Caco-2 (cell line): Measurements from ENCODE around the gene HTR3D. TPM values are rescaled to one million over a fixed set of nuclear protein-coding genes. Genes with fewer than 3 reads are reported as not detected.

Experiments used
- BruUV-seq: library from RNA; stranded (reverse); fragments of 400-500 nt; replicated peaks from 2 replicates; lab custom pipeline; 2021; lab: Mats Ljungman, UMichigan
- CTCF ChIA-PET: fragments of 300-600 bp; sonication (Branson Sonifier 250); formaldehyde crosslinking; loops from one replicate; lab custom pipeline; 2022; ENCODE audit warnings: antibody characterized with exemption; lab: Charles Lee
- POLR2A ChIA-PET: fragments of 300-600 bp; sonication (Branson Sonifier 250); formaldehyde crosslinking; loops from one replicate; lab custom pipeline; 2022; ENCODE audit warnings: antibody characterized with exemption; lab: Charles Lee
- DNase-seq, 2 experiments: peaks; one replicate each; pipeline versions ENCODE4 v3.0.0 to v3.0.0-alpha.2; 2020 to 2022
- H3K27me3 ChIP-seq: replicated peaks from 2 replicates; pipeline ENCODE4 v1.6.0; 2011; ENCODE audit warnings: low read length; ENCODE audit not compliant: control insufficient read depth, insufficient read depth
- H3K36me3 ChIP-seq: 2 replicates; pipeline ENCODE4 v1.5.1; 2011; ENCODE audit warnings: low read length; ENCODE audit not compliant: control insufficient read depth, insufficient read depth
- H3K4me1 ChIP-seq: fragments of 250-450 bp; sonication (Bioruptor Pico); 2 replicates; pipeline ENCODE4 v1.5.1; 2020; ENCODE audit warnings: mild to moderate bottlenecking
- H3K4me3 ChIP-seq: 2 replicates; pipeline ENCODE4 v1.5.1; 2011; ENCODE audit warnings: low read depth, mild to moderate bottlenecking, control low read depth, low read length
- H3K9me3 ChIP-seq: fragments of 250-450 bp; sonication (Bioruptor Pico); 2 replicates; pipeline ENCODE4 v1.5.1; 2020; ENCODE audit warnings: mild to moderate bottlenecking, moderate library complexity
- H3K27ac Mint-ChIP-seq: one replicate; pipeline ENCODE4 v1.8.0; 2022; ENCODE audit warnings: mixed read lengths; ENCODE audit not compliant: unreplicated experiment
- H3K27me3 Mint-ChIP-seq: one replicate; pipeline ENCODE4 v1.8.0; 2022; ENCODE audit warnings: mixed read lengths; ENCODE audit not compliant: insufficient read depth, unreplicated experiment
- H3K36me3 Mint-ChIP-seq: one replicate; pipeline ENCODE4 v1.8.0; 2022; ENCODE audit warnings: mild to moderate bottlenecking, mixed read lengths; ENCODE audit not compliant: insufficient read depth, unreplicated experiment
- H3K4me1 Mint-ChIP-seq: one replicate; pipeline ENCODE4 v1.8.0; 2022; ENCODE audit warnings: low read depth, mixed read lengths; ENCODE audit not compliant: unreplicated experiment
- H3K4me3 Mint-ChIP-seq: one replicate; pipeline ENCODE4 v1.8.0; 2022; ENCODE audit warnings: mild to moderate bottlenecking, moderate library complexity, mixed read lengths; ENCODE audit not compliant: unreplicated experiment
- H3K9me3 Mint-ChIP-seq: one replicate; pipeline ENCODE4 v1.8.0; 2022; ENCODE audit warnings: mixed read lengths; ENCODE audit not compliant: unreplicated experiment
- intact Hi-C: fragments of 100-400 bp; cut with micrococcal nuclease; formaldehyde crosslinking; loops from one replicate; pipeline ENCODE4 v1.10.0; 2022; ENCODE audit not compliant: unreplicated experiment
- total RNA-seq: library from RNA; stranded (reverse); gene quantifications from 2 replicates; pipeline ENCODE4 v1.2.3, GENCODE V29; 2022
- TF ChIP-seq, protein P1 (sequence below), 2 experiments: fragments of 200-600 bp in 1 of 2; IDR thresholded peaks; 1 replicate in 1 of 2; 2 replicates in 1 of 2; pipeline versions ENCODE4 v1.5.1 to v1.8.0; 2011 to 2022; ENCODE audit warnings: antibody characterized with exemption in 1 of 2, control low read depth in 1 of 2, inconsistent platforms in 1 of 2, low read depth in 1 of 2, low read length in 1 of 2, mild to moderate bottlenecking in 1 of 2, moderate library complexity in 1 of 2; ENCODE audit not compliant: insufficient read depth in 1 of 2, severe bottlenecking in 1 of 2, unreplicated experiment in 1 of 2

The HTR3D gene
- total RNA-seq, 1 experiment from 2014 or later: not detected

DNA sequence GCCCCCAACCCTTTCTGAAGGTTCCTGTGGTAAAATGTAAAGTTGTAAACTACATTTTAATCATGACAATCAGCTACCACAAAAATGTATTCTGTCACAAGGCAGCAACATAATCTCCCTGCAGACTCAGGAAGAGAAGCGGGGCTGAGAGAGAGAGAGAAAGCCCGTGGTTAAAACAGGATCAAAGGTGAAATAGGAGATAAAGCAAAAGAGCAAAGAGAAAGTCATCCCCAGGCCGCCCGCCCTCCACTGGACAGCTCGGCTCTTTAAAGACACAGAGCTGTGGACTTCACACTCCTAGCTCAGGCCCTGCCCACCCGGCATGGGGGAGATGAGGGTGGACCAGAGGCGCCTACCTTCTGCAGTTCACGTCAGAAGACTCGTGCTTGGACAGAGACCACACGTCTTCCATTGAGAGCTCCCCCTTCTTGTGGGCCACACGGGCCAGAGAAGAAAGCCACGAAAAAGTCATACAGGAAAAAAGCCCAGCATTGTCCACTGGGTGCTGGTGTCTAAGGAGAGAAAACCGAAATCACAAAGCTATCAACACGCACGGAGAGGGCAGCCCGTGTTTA is 43.2 kb upstream of the HTR3D start:
- Mint-ChIP-seq H3K27ac (peak overlapping the region; percentile 72), H3K9me3 (no peaks in the 10 kb centered on the region), H3K4me3 (peak overlapping the region; percentile 52), H3K4me1 (peaks cover 48% of the 10 kb centered on the region), H3K27me3 (no peaks in the 10 kb centered on the region), H3K36me3 (peaks cover 20% of the 10 kb centered on the region)
- Histone ChIP-seq H3K36me3 (no peaks in the 10 kb centered on the region; the same call in 1 of the 2 replicates), H3K27me3 (no peaks in the 10 kb centered on the region), H3K4me1 (peaks cover 40% of the 10 kb centered on the region), H3K4me3 (no peak overlapping the region), H3K9me3 (no peaks in the 10 kb centered on the region)
- peak; percentile 77 for DNase-seq
- ChIA-PET POLR2A (interaction anchor here (0.6 kb wide), 1 partner anchor 18 kb away, joined by 3 read pairs; no protein-coding TSS in a partner anchor), CTCF (interaction anchor here (1.2 to 2.6 kb wide), 3 partner anchors 13 to 93 kb away, joined by 4 to 11 read pairs (median 6); partner anchors contain the start of gene ABCC5)
- TF ChIP-seq, protein P1, sequence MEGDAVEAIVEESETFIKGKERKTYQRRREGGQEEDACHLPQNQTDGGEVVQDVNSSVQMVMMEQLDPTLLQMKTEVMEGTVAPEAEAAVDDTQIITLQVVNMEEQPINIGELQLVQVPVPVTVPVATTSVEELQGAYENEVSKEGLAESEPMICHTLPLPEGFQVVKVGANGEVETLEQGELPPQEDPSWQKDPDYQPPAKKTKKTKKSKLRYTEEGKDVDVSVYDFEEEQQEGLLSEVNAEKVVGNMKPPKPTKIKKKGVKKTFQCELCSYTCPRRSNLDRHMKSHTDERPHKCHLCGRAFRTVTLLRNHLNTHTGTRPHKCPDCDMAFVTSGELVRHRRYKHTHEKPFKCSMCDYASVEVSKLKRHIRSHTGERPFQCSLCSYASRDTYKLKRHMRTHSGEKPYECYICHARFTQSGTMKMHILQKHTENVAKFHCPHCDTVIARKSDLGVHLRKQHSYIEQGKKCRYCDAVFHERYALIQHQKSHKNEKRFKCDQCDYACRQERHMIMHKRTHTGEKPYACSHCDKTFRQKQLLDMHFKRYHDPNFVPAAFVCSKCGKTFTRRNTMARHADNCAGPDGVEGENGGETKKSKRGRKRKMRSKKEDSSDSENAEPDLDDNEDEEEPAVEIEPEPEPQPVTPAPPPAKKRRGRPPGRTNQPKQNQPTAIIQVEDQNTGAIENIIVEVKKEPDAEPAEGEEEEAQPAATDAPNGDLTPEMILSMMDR (IDR thresholded peaks at IDR 0.05; ENCODE audit: insufficient read depth in 1 of 2, low read depth in 1 of 2, low read length in 1 of 2, severe bottlenecking in 1 of 2, unreplicated experiment in 1 of 2): peak in 1 of 2 experiments; percentile 38
- BruUV-seq: no TSS peak
- intact Hi-C loops: loop anchor here (1.0 kb wide), 1 partner anchor 21 kb away; no protein-coding TSS in a partner anchor

DNA sequence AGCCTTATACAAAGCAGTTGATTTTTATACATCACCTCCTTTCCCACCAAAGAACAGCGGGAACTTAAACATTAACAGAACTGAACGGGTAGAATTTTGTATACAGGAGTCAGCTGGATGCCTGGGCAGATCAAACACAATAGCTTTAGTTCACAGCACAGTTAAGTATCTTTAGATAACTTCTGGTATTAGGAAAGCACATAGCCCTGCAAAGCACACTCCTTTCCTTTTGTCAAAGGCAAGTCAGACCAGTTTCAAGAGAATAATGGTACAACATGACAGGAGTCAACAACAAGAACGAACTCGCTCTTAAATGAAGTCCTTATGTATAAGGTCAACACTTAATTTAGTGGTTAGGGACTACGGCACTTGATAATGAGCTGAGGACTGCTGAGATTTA is 40.1 kb upstream of the HTR3D start:
- no TSS peak for BruUV-seq
- POLR2A ChIA-PET: interaction anchor here (1.4 kb wide), 1 partner anchor 12 kb away, joined by 3 read pairs; no protein-coding TSS in a partner anchor

DNA sequence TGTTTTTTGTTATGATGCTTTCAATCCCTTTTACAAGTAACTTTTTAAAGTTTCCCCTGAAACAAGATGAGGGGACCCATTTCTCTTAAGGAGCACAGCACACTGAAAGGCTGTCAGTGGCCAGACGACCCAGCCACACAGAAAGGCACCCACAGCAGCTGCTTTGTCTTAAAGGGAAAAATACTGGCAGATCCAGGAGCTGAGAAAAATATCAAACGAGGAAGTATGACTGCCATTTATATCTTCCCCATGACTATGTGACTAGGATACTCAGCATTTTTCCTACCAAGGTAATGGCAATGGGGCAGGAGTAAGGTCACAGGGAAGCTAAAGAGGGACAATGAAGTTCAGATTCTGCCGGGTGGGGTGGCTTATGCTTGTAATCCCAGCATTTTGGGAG is 29.8 kb upstream of the HTR3D start:
- no peak for DNase-seq
- no TSS peak for BruUV-seq
- Histone ChIP-seq H3K4me3 (no peak overlapping the region), H3K9me3 (no peaks in the 10 kb centered on the region), H3K27me3 (no peaks in the 10 kb centered on the region), H3K36me3 (no peaks in the 10 kb centered on the region), H3K4me1 (peaks cover 9% of the 10 kb centered on the region; the same call in 1 of the 2 replicates)
- no peak overlapping the region for H3K4me3 Mint-ChIP-seq
- no peaks in the 10 kb centered on the region for H3K27me3 Mint-ChIP-seq
- intact Hi-C loops: no loop called here
- peaks cover 9% of the 10 kb centered on the region for H3K36me3 Mint-ChIP-seq
- ChIA-PET POLR2A (no interaction called here), CTCF (no interaction called here)
- H3K4me1 Mint-ChIP-seq: peaks cover 18% of the 10 kb centered on the region
- no peaks in the 10 kb centered on the region for H3K9me3 Mint-ChIP-seq
- TF ChIP-seq, protein P1 (IDR thresholded peaks at IDR 0.05; ENCODE audit: insufficient read depth in 1 of 2, low read depth in 1 of 2, low read length in 1 of 2, severe bottlenecking in 1 of 2, unreplicated experiment in 1 of 2): no peak
- H3K27ac Mint-ChIP-seq: no peak overlapping the region

More for the DNA sequence above, 40.1 kb upstream of the HTR3D start:
- no peaks in the 10 kb centered on the region for H3K9me3 ChIP-seq
- intact Hi-C loops: loop anchor here (1.0 kb wide), 2 partner anchors 12 to 26 kb away; partner anchors contain the start of gene ABCC5
- H3K27ac Mint-ChIP-seq: peak overlapping the region; percentile 43
- H3K4me3 ChIP-seq: no peak overlapping the region
- no peaks in the 10 kb centered on the region for H3K27me3 Mint-ChIP-seq
- H3K4me1 Mint-ChIP-seq: peaks cover 40% of the 10 kb centered on the region
- CTCF ChIA-PET: interaction anchor here (0.7 to 1.5 kb wide), 4 partner anchors 26 to 84 kb away, joined by 3 to 4 read pairs (median 4); partner anchors contain the start of gene ABCC5
- H3K9me3 Mint-ChIP-seq: no peaks in the 10 kb centered on the region
- peak in 1 of 2 experiments; percentile 50 for DNase-seq
- peak overlapping the region; percentile 51 for H3K4me3 Mint-ChIP-seq
- H3K36me3 Mint-ChIP-seq: peaks cover 9% of the 10 kb centered on the region
- TF ChIP-seq, protein P1 (IDR thresholded peaks at IDR 0.05; ENCODE audit: insufficient read depth in 1 of 2, low read depth in 1 of 2, low read length in 1 of 2, severe bottlenecking in 1 of 2, unreplicated experiment in 1 of 2): no peak
- H3K36me3 ChIP-seq: no peaks in the 10 kb centered on the region
- peaks cover 40% of the 10 kb centered on the region for H3K4me1 ChIP-seq
- no peaks in the 10 kb centered on the region for H3K27me3 ChIP-seq
